ENCODE data around the gene PIGP. TPM values are rescaled to one million over a fixed set of nuclear protein-coding genes. Genes with fewer than 3 reads are reported as not detected.

Gene PIGP
- total RNA-seq, 1 experiment from 2014 or later = 13.2 TPM

DNA sequence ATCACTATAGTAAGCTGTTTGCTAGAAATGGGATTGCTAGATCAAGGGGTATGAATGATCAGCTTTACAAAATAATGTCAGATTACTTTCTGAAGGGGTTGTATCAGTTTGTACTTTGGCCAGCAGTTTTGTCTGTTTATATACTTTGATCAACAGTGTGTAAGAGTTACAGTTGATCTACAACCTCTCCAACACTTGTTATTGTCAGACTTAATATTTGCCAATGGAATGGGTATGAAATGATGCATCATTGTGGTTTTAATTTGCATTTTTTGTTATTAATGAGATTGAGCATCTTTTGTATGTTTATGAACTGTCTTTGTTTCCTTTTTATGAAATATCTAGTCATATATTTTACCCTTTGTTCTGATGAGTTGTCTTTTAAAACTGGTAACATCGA is 4.5 kb upstream of the PIGP start:
- Histone ChIP-seq H3K4me2 (ENCODE audit: insufficient read depth, insufficient read length, low read length) (no peak overlapping the region), H3K14ac (ENCODE audit: insufficient read depth, low read length) (no peak overlapping the region), H3K79me1 (ENCODE audit: insufficient read depth, low read depth, low read length, poor library complexity, severe bottlenecking) (no peaks in the 10 kb centered on the region), H2BK15ac (ENCODE audit: low read depth, low read length) (no peak overlapping the region), H2BK20ac (ENCODE audit: low read depth, low read length, poor library complexity, severe bottlenecking) (no peak overlapping the region), H4K20me1 (ENCODE audit: control insufficient read depth, insufficient read depth, insufficient read length) (no peaks in the 10 kb centered on the region), H3K56ac (ENCODE audit: insufficient read length, low read depth, low read length) (no peak overlapping the region), H2AK5ac (ENCODE audit: insufficient read length, low read length) (no peak overlapping the region), H3K23ac (ENCODE audit: insufficient read length, low read depth, low read length) (no peak overlapping the region), H4K91ac (ENCODE audit: insufficient read length, low read depth, low read length) (no peak overlapping the region), H3K18ac (ENCODE audit: insufficient read length, low read depth, low read length) (no peak overlapping the region), H3K79me2 (ENCODE audit: insufficient read depth, low read length) (no peaks in the 10 kb centered on the region), H3K4ac (ENCODE audit: low read depth, low read length) (no peak overlapping the region), H3K27ac (ENCODE audit: insufficient read length, low read depth, low read length) (no peak overlapping the region), H4K5ac (ENCODE audit: insufficient read length, low read depth, low read length) (no peak overlapping the region), H2BK5ac (ENCODE audit: insufficient read length, low read length) (no peak overlapping the region), H2BK12ac (ENCODE audit: insufficient read length, low read depth, low read length) (no peak overlapping the region), H3K27me3 (ENCODE audit: insufficient read depth, low read length) (peaks cover 11% of the 10 kb centered on the region; the same call in 1 of the 2 replicates), H3K4me1 (ENCODE audit: insufficient read depth, low read length) (no peaks in the 10 kb centered on the region), H3T11ph (ENCODE audit: low read length) (no peak overlapping the region), H2AFZ (ENCODE audit: low read length) (no peak overlapping the region), H3K9me3 (ENCODE audit: control insufficient read depth, low read depth, low read length) (no peaks in the 10 kb centered on the region), H3K23me2 (ENCODE audit: insufficient read length, low read depth, low read length, poor library complexity, severe bottlenecking) (peaks cover 8% of the 10 kb centered on the region), H2BK120ac (ENCODE audit: low read depth, low read length, poor library complexity, severe bottlenecking) (no peak overlapping the region), H3K9ac (ENCODE audit: extremely low read depth, insufficient read length, low read length) (no peak overlapping the region), H4K8ac (replicated peaks; ENCODE audit: insufficient read length, low read depth, low read length) (no peak overlapping the region)
- TF ChIP-seq, protein P1, sequence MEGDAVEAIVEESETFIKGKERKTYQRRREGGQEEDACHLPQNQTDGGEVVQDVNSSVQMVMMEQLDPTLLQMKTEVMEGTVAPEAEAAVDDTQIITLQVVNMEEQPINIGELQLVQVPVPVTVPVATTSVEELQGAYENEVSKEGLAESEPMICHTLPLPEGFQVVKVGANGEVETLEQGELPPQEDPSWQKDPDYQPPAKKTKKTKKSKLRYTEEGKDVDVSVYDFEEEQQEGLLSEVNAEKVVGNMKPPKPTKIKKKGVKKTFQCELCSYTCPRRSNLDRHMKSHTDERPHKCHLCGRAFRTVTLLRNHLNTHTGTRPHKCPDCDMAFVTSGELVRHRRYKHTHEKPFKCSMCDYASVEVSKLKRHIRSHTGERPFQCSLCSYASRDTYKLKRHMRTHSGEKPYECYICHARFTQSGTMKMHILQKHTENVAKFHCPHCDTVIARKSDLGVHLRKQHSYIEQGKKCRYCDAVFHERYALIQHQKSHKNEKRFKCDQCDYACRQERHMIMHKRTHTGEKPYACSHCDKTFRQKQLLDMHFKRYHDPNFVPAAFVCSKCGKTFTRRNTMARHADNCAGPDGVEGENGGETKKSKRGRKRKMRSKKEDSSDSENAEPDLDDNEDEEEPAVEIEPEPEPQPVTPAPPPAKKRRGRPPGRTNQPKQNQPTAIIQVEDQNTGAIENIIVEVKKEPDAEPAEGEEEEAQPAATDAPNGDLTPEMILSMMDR (conservative IDR thresholded peaks at IDR 0.05) = no peak
- no peaks in the 10 kb centered on the region; a peak in 1 of 5 replicates for H3K9me3 Mint-ChIP-seq
- H3K36me3 Mint-ChIP-seq (ENCODE audit: insufficient read depth in 1 of 3, low read depth in 3 of 3) = no peaks in the 10 kb centered on the region
- H3K4me1 Mint-ChIP-seq = peaks cover 11 to 16% of the 10 kb centered on the region in 2 experiments
- no peak for DNase-seq
- no peak overlapping the region for H3K4me3 Mint-ChIP-seq
- WGBS (ENCODE audit: extremely low coverage, insufficient read length, low lambda C conversion rate) = no CpG with 5 or more reads among the region's 1 CpG
- peaks cover 24% of the 10 kb centered on the region for H3K27me3 Mint-ChIP-seq (ENCODE audit: low read depth)
- no peak overlapping the region for H3K27ac Mint-ChIP-seq

Measured in H9 (cell line).